ENCODE measurements around the gene NREP.

NREP gene

DNA sequence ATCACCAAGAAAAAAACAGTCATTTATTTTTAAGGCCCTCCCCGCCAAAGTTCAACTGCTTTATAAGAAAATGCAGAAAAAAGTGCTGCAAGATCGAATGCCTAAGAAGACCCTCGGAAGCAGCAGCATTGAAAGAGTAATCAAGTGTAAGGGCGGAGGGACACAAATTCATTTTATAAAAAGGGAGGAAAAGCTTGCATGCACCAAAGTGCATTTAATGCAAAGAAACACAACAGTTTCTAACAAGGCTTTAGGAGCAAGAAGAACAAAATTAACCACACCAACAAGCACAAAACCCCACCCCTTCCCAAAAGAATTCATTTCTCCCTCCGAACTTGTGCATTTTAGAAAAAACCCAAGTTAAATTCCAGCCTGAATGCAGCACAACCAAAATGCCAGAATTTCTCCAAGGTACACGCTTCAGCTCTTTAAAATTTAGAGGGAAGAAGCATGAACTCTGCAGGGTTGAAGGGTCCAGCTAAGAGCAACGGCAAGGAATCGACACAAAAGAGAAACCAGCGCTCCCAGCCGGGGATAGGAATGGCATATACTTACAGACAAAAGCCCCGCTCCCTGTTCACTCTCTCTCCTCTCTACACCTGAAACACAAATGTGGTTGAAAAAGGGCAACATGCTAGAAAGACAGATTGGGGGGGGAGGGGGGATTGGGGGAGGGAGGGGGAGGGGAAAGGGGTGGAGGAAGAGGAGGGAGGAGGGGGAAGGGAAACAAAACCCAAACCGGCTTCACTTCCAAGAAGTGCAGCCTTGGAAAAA, at the start of gene NREP:
TSS of gene NREP (minus strand) at position 614 of the 774 bp plus-strand sequence. CDS start 1,422 bp downstream, outside the sequence.
- no peak for FAIRE-seq

DNA sequence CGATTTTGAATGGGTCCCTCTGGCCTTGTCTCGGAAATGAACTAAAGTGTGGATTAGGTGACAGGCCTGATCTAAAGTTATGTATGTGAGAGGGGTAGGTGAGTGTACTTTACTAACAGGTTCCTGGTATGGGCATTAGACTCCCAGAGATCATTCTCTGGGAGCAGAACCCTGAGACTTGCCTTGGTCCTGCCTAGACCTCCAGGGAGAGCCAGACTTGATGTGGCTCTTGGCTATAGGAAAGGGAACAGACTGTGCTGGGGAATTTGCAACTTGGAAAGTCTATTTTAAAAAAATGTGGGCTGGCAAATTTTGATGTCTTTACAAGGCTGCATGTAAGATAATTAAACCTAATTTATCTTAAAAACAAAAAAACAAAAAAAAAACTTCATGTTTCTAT, 49.8 kb upstream of the NREP start:
- FAIRE-seq = no peak

GRCh38 chr5:111806156-111806555, 49.2 kb upstream of the NREP start:
- no peak for FAIRE-seq

- FAIRE-seq = no peak
These were observed 48.1 kb upstream of the NREP start for GRCh38 chr5:111805071-111805470.

DNA sequence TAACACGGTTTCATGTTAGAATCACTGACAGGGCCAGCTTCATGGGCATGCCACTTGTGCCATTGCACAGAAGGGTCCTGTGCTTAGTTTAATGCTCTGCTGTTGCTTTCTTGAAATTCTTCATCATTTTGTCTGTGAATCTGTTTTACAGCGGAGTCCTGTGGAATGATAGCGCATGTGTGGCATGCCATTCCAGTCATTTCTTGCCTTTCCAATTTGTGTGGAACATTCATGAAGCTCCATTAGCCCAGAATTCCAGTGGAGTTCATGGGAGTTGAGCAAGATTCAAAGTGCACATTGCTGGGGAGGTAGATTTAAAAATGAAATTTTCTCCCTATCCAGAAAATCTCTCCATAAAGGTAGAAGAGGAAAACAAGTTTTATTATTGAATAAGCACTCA, 43.4 kb upstream of the NREP start:
- FAIRE-seq = no peak

DNA sequence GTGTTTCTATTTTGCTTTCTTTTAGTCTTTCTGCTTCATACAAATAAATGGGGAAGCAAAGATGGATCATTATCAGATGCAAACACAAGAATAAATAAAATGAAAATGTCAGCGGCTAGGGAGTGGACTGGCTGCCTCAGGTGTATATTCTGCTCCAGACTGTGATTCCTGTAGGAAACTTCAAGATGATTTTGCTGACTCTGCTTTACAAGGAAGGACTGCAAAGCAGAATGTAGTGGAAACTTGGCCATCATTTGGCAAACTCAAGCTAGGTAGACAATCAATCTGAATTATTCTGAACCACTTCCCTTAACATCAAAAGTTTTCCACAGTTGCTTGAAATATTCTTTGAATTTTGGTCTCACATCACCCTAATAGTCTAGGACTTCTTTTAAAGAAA, 38.1 kb upstream of the NREP start:
- no peak for FAIRE-seq

GRCh38 chr5:111792471-111793058, 35.6 kb upstream of the NREP start:
- FAIRE-seq = no peak

GRCh38 chr5:111790295-111790694, 33.3 kb upstream of the NREP start:
- FAIRE-seq = no peak

DNA sequence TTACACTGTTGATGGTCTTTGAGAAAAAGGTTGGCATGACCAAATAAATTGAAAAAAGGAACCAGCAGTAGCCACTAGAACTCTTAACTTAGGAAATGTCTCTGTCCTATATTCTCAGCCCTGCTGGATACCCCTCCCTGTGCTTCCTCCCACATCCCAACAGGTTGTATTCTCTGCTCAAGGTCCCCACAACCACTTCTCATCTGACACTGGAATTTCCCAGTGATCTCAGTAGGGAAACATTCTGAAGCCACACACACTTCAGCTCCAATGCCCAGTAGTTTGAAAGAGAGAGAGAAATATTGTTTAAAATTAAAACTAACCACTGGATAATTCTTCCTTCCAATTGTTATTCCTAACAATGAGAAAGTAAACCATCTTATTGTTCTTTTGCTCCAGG, 30.0 kb upstream of the NREP start:
- no peak for FAIRE-seq

GRCh38 chr5:111784491-111785181, 27.6 kb upstream of the NREP start:
- no peak for FAIRE-seq

DNA sequence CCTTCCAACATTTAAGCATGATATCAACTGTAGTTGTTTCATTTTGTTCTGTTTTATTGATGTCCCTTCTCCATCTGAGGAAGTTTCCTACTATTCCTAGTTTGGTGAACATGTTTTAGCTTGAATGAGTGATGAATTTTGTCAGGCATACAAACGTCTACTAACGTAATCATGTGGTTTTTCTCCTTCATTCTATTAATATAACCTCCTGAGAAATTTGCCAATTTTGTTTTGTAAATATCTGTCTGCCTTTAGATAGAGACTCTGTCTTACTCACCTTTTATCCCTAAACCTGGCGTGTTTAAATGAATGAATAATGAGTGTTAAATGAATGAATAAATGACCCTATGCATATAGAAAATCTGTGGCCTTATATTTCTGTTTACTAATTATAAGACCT, 26.5 kb upstream of the NREP start:
- FAIRE-seq = no peak

DNA sequence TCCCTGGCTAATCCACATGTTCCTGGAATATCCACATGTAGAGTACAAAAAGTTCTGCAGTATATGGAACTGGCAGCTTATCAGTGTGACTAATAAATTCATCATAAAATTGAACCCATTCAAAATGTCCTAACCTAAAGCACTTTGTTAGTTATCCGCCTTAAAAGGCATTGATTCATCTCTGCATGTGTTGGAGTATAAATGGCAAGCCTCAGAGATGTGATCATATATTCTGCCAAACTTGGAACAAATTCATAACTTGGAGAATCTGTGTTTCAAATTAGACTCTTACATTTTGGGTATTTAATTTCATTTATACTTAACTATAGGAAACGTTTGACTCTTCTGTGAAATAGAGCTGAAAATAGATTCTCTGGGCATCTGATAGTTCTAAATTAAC, 25.2 kb upstream of the NREP start:
- no peak for FAIRE-seq

DNA sequence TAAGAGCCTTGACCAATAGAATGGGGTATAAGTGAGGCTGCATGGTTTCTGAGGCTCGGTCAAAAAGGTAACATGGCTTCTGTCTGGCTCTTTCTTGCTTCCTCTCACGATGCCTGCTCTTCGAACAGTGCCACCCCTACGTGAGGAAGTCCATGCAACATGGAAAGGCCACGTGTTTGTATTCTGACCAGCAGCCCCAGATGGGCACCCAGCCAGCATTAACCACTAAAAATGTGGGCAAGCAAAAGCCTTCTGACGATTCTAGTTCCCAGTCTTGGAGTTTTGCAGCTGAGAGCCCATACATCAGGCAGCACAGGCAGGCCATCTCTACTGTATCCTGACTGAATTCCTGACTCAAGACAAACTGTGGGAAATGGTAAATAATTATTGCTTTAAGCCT, 24.2 kb upstream of the NREP start:
- no peak for FAIRE-seq

DNA sequence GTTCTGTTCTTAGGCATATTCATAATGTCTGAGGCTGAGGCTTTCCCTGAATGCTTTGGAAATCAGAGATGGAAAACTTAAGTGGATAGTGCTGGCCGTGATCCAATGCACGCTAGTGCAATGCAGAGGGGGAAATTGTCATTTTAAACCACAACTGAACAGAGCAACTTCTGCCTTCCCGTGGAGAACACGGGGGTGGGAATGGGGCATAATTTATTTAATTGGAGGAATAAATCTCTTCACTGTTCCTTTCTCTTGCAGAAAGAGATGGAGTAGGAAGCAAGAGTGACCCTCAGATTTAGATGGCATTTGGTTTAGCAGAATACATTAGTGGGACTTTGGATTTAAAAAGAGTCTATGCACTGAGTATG, 22.9 kb upstream of the NREP start:
- FAIRE-seq = no peak

GRCh38 chr5:111779260-111779921, 22.4 kb upstream of the NREP start:
- no peak for FAIRE-seq

- no peak for FAIRE-seq
These were observed 20.2 kb upstream of the NREP start for GRCh38 chr5:111776913-111777781.

- FAIRE-seq = no peak
These were observed 18.2 kb upstream of the NREP start for GRCh38 chr5:111775224-111775623.

- FAIRE-seq = no peak
These were observed 17.5 kb upstream of the NREP start for GRCh38 chr5:111774525-111774924.

DNA sequence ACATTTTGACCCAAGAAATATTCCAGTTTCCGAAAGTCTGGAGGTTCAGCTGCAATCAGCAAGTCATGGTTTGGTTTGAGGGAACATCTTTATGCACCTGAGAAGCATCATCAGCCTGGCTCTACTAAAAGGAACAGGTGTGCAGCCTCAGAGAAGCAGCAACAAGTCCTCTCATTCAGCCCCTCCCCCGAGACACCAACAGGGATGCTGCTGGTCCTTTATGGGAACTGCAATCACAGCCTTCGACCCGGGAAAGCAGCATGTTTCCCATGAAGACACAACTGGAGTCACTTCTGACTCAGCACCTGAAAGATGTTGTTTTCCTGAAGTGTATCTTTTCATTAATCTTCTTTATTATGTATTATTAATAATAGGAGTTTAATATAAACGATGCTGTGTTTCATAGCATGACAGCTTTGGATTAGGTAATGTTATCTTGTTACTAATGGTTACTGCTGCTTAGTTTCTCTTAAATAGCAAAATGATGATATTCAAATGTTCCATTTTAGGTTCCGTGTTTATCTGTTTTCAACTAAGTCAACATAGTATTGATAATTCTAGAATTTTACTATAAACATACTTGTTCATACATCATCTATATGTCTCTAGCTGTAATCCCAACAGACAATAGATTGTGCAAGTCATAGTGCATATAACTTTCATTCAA, 15.6 kb upstream of the NREP start:
- no peak for FAIRE-seq

DNA sequence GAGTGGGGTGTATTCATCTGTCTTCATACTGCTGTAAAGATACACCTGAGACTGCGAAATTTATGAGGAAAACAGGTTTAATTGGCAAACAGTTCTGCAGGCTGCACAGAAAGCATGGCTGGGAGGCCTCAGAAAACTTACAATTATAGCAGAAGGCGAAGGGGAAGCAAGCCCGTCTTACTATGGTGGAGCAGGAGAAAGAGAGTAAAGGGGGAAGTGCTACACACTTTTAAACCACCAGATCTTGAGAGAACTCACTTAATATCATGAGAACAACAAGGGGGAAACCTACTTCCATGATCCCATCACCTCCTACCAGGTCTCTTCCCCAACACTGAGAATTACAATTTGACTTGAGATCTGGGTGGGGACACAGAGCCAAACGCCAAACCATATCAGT, 12.5 kb upstream of the NREP start:
- no peak for FAIRE-seq

- FAIRE-seq = no peak
These were observed 8.9 kb upstream of the NREP start for GRCh38 chr5:111765613-111766571.
